Measurements from ENCODE around the gene KRTAP5-5. TPM values are rescaled to one million over a fixed set of nuclear protein-coding genes. Genes with fewer than 3 reads are reported as not detected.
"Not testable (repeated sequence)": the region's sequence is repeated elsewhere in the genome, so short reads cannot be mapped to it uniquely, and the experiment has no call there.

Gene KRTAP5-5
- total RNA-seq, 1 experiment from 2014 or later: not detected

- ChIA-PET POLR2A (no interaction called here), CTCF (interaction anchor here (1.2 kb wide), 1 partner anchor 18 kb away, joined by 4 read pairs; no protein-coding TSS in a partner anchor)
- Histone ChIP-seq H3K4me1 (no peaks in the 10 kb centered on the region), H3K36me3 (ENCODE audit: control insufficient read depth, insufficient read depth, low read length) (no peaks in the 10 kb centered on the region), H3K4me3 (ENCODE audit: low read depth, low read length) (no peak overlapping the region), H3K9me3 (no peaks in the 10 kb centered on the region), H3K27me3 (replicated peaks; ENCODE audit: control insufficient read depth, insufficient read depth, low read length) (no peaks in the 10 kb centered on the region; the same call in 1 of the 2 replicates)
- H3K27me3 Mint-ChIP-seq (ENCODE audit: insufficient read depth, unreplicated experiment): peaks cover 16% of the 10 kb centered on the region
- no peak overlapping the region for H3K27ac Mint-ChIP-seq (ENCODE audit: unreplicated experiment)
- no peaks in the 10 kb centered on the region for H3K36me3 Mint-ChIP-seq (ENCODE audit: insufficient read depth, unreplicated experiment)
- H3K4me1 Mint-ChIP-seq (ENCODE audit: low read depth, unreplicated experiment): no peaks in the 10 kb centered on the region
- no peak overlapping the region for H3K4me3 Mint-ChIP-seq (ENCODE audit: unreplicated experiment)
- DNase-seq: no peak
- intact Hi-C loops (cut with micrococcal nuclease; ENCODE audit: unreplicated experiment): no loop called here
- no peaks in the 10 kb centered on the region for H3K9me3 Mint-ChIP-seq (ENCODE audit: unreplicated experiment)
- no TSS peak for BruUV-seq (replicated peaks)
- TF ChIP-seq CTCF (IDR thresholded peaks at IDR 0.05; ENCODE audit: insufficient read depth in 1 of 2, low read depth in 1 of 2, low read length in 1 of 2, severe bottlenecking in 1 of 2, unreplicated experiment in 1 of 2): no peak
These were observed 36.9 kb upstream of the KRTAP5-5 start for GRCh38 chr11:1592628-1593027.

GRCh38 chr11:1595994-1596575 lies 33.5 kb upstream of the KRTAP5-5 start:
- H3K27me3 Mint-ChIP-seq (ENCODE audit: insufficient read depth, unreplicated experiment): peaks cover 19% of the 10 kb centered on the region
- H3K4me1 Mint-ChIP-seq (ENCODE audit: low read depth, unreplicated experiment); POLR2A ChIA-PET; H3K9me3 ChIP-seq; H3K27me3 ChIP-seq (replicated peaks; ENCODE audit: control insufficient read depth, insufficient read depth, low read length); H3K9me3 Mint-ChIP-seq (ENCODE audit: unreplicated experiment); BruUV-seq (replicated peaks); H3K27ac Mint-ChIP-seq (ENCODE audit: unreplicated experiment); H3K36me3 Mint-ChIP-seq (ENCODE audit: insufficient read depth, unreplicated experiment); H3K4me1 ChIP-seq; H3K4me3 Mint-ChIP-seq (ENCODE audit: unreplicated experiment); DNase-seq; H3K4me3 ChIP-seq (ENCODE audit: low read depth, low read length); H3K36me3 ChIP-seq (ENCODE audit: control insufficient read depth, insufficient read depth, low read length): not testable (repeated sequence)
- CTCF ChIA-PET: interaction anchor here (0.9 to 1.5 kb wide), 10 partner anchors 22 to 560 kb away, joined by 3 to 21 read pairs (median 5); no protein-coding TSS in a partner anchor
- intact Hi-C loops (cut with micrococcal nuclease; ENCODE audit: unreplicated experiment): loop anchor here (2.0 kb wide), 1 partner anchor 35 kb away; no protein-coding TSS in a partner anchor

- H3K36me3 Mint-ChIP-seq (ENCODE audit: insufficient read depth, unreplicated experiment); intact Hi-C loops (cut with micrococcal nuclease; ENCODE audit: unreplicated experiment); H3K4me1 ChIP-seq; POLR2A ChIA-PET; H3K4me1 Mint-ChIP-seq (ENCODE audit: low read depth, unreplicated experiment); H3K36me3 ChIP-seq (ENCODE audit: control insufficient read depth, insufficient read depth, low read length); BruUV-seq (replicated peaks); H3K9me3 ChIP-seq; H3K27me3 ChIP-seq (replicated peaks; ENCODE audit: control insufficient read depth, insufficient read depth, low read length); DNase-seq; H3K4me3 ChIP-seq (ENCODE audit: low read depth, low read length); H3K4me3 Mint-ChIP-seq (ENCODE audit: unreplicated experiment); H3K9me3 Mint-ChIP-seq (ENCODE audit: unreplicated experiment); H3K27ac Mint-ChIP-seq (ENCODE audit: unreplicated experiment): not testable (repeated sequence)
- CTCF ChIA-PET: interaction anchor here (1.5 kb wide), 1 partner anchor 555 kb away, joined by 3 read pairs; no protein-coding TSS in a partner anchor
- H3K27me3 Mint-ChIP-seq (ENCODE audit: insufficient read depth, unreplicated experiment): peaks cover 19% of the 10 kb centered on the region
These were observed 32.9 kb upstream of the KRTAP5-5 start for GRCh38 chr11:1596576-1597121.

GRCh38 chr11:1597331-1597993 lies 32.1 kb upstream of the KRTAP5-5 start:
- CTCF ChIA-PET: interaction anchor here (0.6 to 1.5 kb wide), 3 partner anchors 9 to 588 kb away, joined by 3 to 4 read pairs (median 3); no protein-coding TSS in a partner anchor
- POLR2A ChIA-PET: no interaction called here
- no peaks in the 10 kb centered on the region for H3K9me3 ChIP-seq
- no peak overlapping the region for H3K4me3 ChIP-seq (ENCODE audit: low read depth, low read length)
- no peaks in the 10 kb centered on the region for H3K36me3 ChIP-seq (ENCODE audit: control insufficient read depth, insufficient read depth, low read length)
- no peak for TF ChIP-seq CTCF (IDR thresholded peaks at IDR 0.05; ENCODE audit: insufficient read depth in 1 of 2, low read depth in 1 of 2, low read length in 1 of 2, severe bottlenecking in 1 of 2, unreplicated experiment in 1 of 2)
- BruUV-seq (replicated peaks): no TSS peak
- Mint-ChIP-seq H3K27ac (ENCODE audit: unreplicated experiment) (no peak overlapping the region), H3K27me3 (ENCODE audit: insufficient read depth, unreplicated experiment) (peaks cover 19% of the 10 kb centered on the region), H3K9me3 (ENCODE audit: unreplicated experiment) (no peaks in the 10 kb centered on the region), H3K4me3 (ENCODE audit: unreplicated experiment) (no peak overlapping the region), H3K4me1 (ENCODE audit: low read depth, unreplicated experiment) (no peaks in the 10 kb centered on the region), H3K36me3 (ENCODE audit: insufficient read depth, unreplicated experiment) (no peaks in the 10 kb centered on the region)
- H3K27me3 ChIP-seq (replicated peaks; ENCODE audit: control insufficient read depth, insufficient read depth, low read length): no peaks in the 10 kb centered on the region; the same call in 1 of the 2 replicates
- no peak for DNase-seq
- H3K4me1 ChIP-seq: no peaks in the 10 kb centered on the region
- intact Hi-C loops (cut with micrococcal nuclease; ENCODE audit: unreplicated experiment): no loop called here
